ENCODE measurements around the gene HOXB4.
"Not testable (repeated sequence)": the region's sequence is repeated elsewhere in the genome, so short reads cannot be mapped to it uniquely, and the experiment has no call there.

HOXB4 gene

DNA sequence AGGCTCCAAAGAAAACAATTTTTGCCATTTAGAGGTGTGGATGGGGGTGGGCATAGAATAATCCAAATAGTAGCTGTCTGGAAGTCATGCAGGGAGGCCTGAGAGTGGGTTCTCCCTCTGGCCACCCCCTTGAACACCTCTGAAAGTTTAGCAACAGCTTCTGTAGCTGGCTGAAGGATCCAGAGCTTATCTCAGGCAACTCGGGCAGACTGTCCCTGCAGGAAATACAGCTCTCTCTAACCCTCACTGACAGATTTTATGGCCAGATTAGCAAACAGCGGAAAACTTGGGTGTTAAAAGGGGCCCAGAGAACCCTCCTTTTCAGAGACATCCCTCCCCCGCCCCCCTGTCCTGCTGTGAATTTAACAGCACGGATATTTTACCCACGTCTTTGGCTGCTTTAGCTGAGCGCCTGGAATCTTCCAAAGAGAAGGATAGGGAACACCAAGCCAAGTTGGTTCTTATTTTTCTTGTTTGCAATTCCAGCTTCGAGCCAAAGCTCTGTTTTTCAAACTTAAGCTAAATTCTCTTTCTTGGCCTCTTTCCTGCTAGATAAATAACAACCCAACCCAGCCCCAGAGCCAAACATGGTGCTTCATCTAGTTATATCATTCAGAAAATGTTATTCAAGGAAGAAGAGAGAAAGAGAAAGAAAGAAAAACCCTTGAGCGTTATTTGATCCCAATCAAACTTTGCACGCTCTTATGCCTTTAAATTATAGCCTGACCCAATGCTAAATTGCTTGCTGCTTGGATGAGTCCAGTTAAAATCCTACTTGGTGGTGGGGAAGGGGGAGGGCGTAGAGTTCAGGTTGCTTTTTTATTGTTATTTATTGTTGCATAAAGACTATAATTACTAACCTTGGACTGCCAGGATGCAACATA is 31.0 kb downstream of the HOXB4 start:
- DNase-seq (ENCODE audit: low read depth) = no peak

- DNase-seq (ENCODE audit: low read depth) = no peak
Observed at GRCh38 chr17:48546137-48546923, 31.8 kb downstream of the HOXB4 start.

DNA sequence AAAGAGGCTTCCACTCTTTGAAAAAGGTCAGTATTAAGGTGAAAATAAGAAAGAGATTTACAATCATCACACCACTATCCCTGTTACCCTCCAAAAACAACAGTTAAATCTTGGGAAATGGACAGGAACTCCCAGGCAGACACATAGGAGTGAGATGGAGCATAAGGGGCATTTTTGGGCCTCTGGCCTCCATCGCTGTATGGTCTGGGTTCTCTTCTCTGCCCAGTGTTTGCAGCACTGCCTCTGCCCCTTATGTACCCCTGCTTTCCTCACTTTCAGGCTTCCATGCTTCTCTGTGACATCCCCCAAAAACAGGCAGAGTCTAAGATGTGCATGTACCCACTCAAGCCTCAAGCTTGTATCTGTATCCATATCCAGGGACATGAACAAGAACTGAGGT is 32.6 kb downstream of the HOXB4 start:
- no peak for DNase-seq (ENCODE audit: low read depth)

DNA sequence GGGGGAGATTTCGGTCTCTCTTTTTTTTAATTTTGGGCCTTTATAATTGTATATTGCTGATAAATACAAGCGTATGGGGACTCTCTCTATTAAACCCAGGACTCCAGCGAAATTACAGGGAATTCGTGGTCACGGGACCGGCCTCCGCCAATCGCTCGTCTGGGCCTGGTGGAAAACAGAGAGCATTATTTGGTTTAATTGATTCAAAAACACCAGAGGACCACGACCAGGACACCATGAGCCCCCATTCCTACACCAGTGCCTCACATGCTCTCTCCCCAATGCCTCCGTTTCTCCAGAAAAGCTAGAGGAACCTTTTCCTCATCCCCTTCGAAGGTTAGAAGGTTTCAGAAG is 33.2 kb downstream of the HOXB4 start, which contains the start of gene HOXB2:
Gene HOXB2, minus strand, starts transcription at position 88 of the 354 bp plus-strand sequence. CDS start 198 bp downstream, outside the sequence.
- DNase-seq (ENCODE audit: low read depth) = no peak

DNA sequence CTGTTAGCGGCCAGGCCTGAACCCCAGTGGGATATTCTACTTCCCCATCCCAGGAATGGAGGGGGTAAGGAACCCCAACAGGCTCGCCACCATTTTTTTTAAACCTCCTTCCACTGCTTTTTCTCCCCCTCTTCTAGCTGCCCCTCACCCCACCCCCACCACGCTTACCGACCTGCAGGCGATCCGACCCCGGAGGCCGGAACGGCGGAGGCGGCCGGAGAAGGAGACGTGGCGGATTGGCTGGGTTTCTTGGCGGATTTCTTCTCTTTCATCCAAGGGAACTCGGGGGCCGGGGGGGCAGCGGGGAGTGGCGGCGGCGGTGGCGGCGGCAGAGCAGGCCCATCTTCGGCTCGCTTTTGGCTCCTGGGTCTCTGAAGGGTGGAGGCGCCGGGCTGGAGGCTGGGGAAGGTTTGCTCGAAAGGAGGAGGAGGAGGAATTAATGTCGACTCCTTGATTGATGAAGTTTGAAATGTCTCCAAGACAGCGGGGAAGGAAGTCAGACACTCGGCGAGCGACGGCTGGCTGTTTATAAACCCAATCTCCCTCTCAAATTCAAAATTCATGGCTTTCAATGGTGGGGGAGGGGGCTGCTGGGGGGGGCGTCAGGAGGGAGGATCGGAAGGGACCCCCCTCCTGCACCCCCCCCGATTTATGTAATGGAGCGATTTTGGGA is 33.7 kb downstream of the HOXB4 start:
- no peak for DNase-seq (ENCODE audit: low read depth)

DNA sequence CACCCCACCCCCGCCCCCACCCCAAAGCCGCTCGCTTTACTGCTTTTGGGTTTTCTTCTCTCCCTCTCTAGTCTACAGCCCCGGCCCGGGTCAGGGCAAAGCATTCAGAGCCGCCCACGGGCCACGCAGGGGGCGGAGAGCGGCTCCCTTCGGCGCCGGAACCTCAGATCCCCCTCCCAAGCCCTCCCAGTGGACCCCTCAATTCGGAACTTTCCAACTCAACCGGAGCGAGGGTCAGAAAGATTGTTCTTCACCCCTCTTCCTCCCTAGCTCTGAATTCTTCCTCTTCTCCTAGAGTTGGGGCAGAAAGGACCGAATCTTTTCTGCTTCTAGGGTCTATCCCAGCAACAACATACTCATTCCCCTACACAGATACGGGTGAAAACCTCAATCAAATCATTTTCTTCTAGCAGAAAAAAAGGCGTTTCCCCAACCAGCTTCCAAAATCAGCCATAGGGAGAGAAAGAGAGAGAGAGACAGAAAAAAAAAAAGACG is 34.2 kb downstream of the HOXB4 start:
- DNase-seq (ENCODE audit: low read depth) = no peak

DNA sequence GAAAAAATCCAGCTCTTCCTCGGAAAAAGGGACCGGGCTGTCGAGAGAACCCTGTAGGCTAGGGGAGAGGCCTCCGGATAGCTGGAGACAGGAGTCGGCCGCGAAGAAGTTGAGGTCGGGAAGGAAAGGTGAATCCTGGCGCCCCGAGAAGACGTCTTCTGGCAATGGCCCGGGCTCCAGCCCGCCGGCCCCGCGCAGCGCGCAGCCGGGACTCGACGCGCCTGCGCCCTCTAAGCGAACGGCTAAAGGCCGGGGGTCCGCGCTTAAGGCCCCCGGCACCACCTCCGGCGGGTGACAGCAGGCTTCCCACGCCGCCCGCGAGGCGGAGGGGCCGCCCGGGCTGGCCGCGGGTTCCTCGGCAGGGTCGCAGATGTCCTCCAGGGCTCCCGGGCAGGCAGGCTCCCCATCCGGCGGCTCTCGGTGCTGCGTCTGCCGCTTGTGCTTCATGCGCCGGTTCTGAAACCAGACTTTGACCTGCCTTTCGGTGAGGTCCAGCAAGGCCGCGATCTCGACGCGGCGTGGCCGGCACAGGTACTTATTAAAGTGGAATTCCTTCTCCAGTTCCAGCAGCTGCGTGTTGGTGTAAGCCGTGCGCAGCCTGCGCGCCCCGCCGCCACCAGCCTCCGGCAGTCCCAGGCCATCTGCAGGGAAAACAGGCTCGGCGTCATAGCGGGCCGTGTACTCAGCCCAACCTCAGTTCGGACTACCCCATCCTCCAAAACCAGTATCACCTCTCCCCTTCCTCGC is 34.9 kb downstream of the HOXB4 start:
- DNase-seq (ENCODE audit: low read depth) = no peak

DNA sequence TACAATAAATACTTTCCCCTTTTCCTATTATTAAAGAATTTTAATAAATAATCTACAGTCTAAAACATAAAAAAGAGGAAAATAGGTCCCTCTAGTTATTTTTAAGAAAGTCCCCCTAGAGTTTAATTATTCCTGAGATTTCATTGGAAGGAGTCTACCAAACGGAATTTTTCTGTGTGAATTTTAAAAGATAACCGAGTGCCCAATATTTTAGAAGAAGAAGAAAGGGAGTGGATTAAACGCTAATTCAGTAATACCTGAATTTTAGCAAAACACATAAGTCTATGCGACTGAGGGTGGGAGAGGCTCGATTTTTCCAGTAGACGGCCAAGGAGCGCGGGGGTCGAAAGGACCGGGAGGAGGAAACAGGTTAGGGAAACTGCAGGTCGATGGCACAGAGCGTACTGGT is 35.4 kb downstream of the HOXB4 start:
- DNase-seq (ENCODE audit: low read depth) = no peak

- DNase-seq (ENCODE audit: low read depth) = no peak
Observed at GRCh38 chr17:48542114-48542656, 36.0 kb downstream of the HOXB4 start.

DNA sequence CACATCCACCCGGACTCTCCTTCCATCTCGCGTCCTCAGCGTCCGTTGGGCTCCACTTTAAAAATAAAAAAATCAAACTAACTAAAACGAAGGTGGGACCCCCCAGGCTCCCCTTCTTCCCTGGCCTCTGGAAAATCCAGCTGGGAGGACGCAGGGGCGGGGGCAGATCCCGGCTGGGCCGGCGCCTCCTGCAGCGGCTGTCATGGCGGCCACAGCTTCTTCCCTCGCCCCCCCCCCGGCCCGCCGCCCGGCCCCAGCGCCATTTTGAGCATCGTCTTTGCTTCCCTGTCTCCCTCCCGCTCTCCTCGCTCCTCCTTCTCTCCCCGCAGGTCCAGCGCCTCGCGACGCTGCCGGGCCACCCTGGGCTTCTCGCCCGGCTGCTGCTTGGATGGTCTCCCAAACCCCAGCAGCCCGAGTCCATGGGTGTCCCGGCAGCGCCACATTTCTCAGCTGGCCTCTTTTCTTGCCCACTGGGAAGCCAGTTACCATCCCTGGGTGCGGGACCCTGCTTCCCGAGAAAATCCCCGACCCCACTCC is 36.5 kb downstream of the HOXB4 start:
- no peak for DNase-seq (ENCODE audit: low read depth)

- DNase-seq (ENCODE audit: low read depth) = no peak
Observed at GRCh38 chr17:48541036-48541576, 37.0 kb downstream of the HOXB4 start.

GRCh38 chr17:48540213-48540612 is 37.9 kb downstream of the HOXB4 start:
- DNase-seq (ENCODE audit: low read depth) = no peak

DNA sequence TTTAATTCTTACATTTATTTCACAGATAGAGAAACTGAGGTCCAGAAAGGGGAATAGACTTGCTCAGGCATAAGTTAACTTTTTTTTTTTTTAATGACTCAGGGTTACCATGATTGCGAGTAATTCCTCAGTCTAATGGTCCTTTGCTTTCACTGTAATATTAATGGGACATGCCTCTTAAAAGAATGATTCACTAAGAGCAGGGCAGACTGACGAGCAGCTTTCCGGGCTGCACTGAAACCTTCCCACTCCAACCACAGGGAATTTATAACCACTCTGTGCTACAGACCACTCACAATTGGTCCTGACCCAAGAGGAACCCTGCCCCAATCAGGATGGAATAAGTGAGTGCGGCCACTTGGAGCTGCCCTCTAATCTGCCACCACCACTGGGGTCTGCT is 39.0 kb downstream of the HOXB4 start:
- DNase-seq (ENCODE audit: low read depth) = no peak

- no peak for DNase-seq (ENCODE audit: low read depth)
Observed at GRCh38 chr17:48537316-48537715, 40.8 kb downstream of the HOXB4 start.

GRCh38 chr17:48535793-48536559 is 42.2 kb downstream of the HOXB4 start:
- DNase-seq (ENCODE audit: low read depth) = not testable (repeated sequence)

DNA sequence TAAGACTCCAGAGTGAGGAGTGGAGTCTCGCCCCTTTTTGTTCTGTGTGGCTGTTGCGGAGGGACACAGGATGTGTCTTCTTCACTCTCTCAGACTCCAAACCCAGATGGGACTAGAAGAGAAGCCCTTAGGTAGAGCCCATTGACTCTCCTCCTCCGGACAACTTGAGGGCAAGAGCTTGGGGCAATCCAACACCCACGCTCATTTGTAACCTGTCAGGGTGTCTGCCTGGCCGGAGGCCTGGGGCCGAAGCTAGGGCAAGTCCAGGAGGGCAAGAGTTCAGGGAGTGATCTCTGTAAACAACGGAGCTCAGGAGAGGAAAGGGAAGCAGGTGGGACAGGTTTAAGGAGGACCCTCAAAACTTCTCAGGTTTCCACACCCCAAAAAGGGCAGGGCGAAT is 45.9 kb downstream of the HOXB4 start:
- no peak for DNase-seq (ENCODE audit: low read depth)

DNA sequence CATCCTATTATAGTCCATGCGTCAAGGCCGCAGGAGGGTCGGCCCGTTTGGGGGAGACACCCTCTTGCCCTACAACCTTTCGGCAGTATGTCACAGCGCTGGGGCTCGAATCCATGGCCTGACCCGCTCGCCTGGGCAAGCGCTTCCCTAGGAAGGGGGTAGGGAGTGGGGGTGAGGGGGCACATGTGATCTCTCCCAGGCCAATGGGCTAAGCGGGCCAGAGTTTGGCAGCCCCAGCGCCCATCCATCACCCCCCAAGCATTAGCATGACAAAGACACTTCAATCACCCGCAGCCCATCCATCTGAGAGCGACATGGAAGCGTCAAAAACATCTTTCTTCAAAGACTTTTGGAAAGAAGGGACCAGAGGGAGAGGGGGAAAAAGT is 47.3 kb downstream of the HOXB4 start, which contains the start of gene HOXB1:
Gene HOXB1, minus strand, starts transcription at position 125 of the 386 bp plus-strand sequence. Its CDS starts 107 bp downstream, at position 18.
- no peak for DNase-seq (ENCODE audit: low read depth)

DNA sequence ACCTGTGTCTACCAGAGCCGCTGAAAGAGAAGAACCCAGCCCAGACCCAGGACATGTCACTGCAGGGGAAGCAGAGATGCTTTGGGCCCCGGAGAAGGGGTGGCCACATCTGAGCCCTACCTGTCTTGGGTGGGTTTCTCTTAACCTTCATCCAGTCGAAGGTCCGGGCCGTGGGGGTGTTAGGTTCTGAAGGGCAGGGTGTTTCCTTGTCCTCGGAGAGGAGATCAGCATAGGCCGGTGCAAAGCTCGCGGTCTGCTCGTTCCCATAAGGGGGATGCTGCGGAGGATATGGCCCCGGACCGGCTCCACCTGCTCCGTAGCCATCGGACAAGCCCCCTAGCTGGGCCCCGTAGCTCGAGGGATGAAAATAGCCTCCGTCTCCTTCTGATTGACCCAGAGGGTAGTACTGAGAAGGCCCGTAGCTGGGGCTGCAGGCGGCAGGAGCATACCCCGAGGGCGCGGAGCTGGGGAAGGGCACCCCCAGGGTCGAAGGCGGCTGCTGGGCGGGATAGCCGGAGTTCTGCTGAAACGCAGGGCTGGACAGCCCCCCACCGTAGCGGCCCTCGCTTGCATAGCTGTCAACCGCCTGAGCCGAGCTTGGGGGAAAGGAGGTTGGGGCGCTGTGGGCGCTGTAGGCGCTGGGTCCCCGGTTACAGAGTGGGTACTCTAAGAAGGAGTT is 47.8 kb downstream of the HOXB4 start:
- no peak for DNase-seq (ENCODE audit: low read depth)

GRCh38 chr17:48529683-48530009 is 48.5 kb downstream of the HOXB4 start:
- DNase-seq (ENCODE audit: low read depth) = no peak

Data from non-pigmented ciliary epithelial cell (primary cell).